Spleen (tissue), 11 donors: ENCODE measurements around the gene ACTG1. TPM values are rescaled to one million over a fixed set of nuclear protein-coding genes. Genes with fewer than 3 reads are reported as not detected.
"Not testable (repeated sequence)": the region's sequence is repeated elsewhere in the genome, so short reads cannot be mapped to it uniquely, and the experiment has no call there.

Experiments used
- DNase-seq: peaks from one replicate; pipeline ENCODE4 v3.0.0-alpha.2; 2020
- H3K27ac ChIP-seq, 8 donors: fragments of 200-600 bp; sonication (generic) in 7 of 8; 1 replicate in 4 of 8; 2 replicates in 4 of 8; pipeline versions ENCODE4 v1.5.0 to v1.8.0; 2016 to 2021; ENCODE audit warnings: inconsistent platforms in 4 of 8, mild to moderate bottlenecking in 4 of 8, moderate library complexity in 1 of 8
- H3K27me3 ChIP-seq, 7 donors: fragments of 200-600 bp; sonication (generic) in 6 of 7; replicated peaks in 1 of 7; 1 replicate in 4 of 7; 2 replicates in 3 of 7; pipeline versions ENCODE4 v1.5.0 to v1.8.0; 2016 to 2021; ENCODE audit warnings: inconsistent platforms in 3 of 7, mild to moderate bottlenecking in 1 of 7
- H3K36me3 ChIP-seq, 6 donors: fragments of 200-600 bp; sonication (generic) in 5 of 6; 1 replicate in 4 of 6; 2 replicates in 2 of 6; pipeline versions ENCODE4 v1.5.0 to v1.8.0; 2016 to 2021; ENCODE audit warnings: inconsistent platforms in 2 of 6
- H3K4me1 ChIP-seq, 6 donors: fragments of 200-600 bp; sonication (generic) in 5 of 6; 1 replicate in 3 of 6; 2 replicates in 3 of 6; pipeline versions ENCODE4 v1.5.0 to v1.8.0; 2016 to 2021; ENCODE audit warnings: inconsistent platforms in 3 of 6
- H3K4me3 ChIP-seq, 8 donors: fragments of 200-600 bp; sonication (generic) in 7 of 8; 1 replicate in 4 of 8; 2 replicates in 4 of 8; pipeline versions ENCODE4 v1.5.0 to v1.8.0; 2016 to 2021; ENCODE audit warnings: inconsistent platforms in 4 of 8, mild to moderate bottlenecking in 4 of 8, moderate library complexity in 2 of 8
- H3K9me3 ChIP-seq, 8 donors: fragments of 200-600 bp; sonication (generic) in 7 of 8; 1 replicate in 4 of 8; 2 replicates in 4 of 8; pipeline versions ENCODE4 v1.5.0 to v1.8.0; 2016 to 2021; ENCODE audit warnings: inconsistent platforms in 4 of 8
- CTCF ChIP-seq, 11 experiments: fragments of 200-600 bp in 7 of 11; fragments of 450-650 bp in 4 of 11; sonication (generic) in 4 of 11; IDR thresholded peaks in 8 of 11; conservative IDR thresholded peaks in 3 of 11; 1 replicate in 7 of 11; 2 replicates in 4 of 11; pipeline versions ENCODE4 v1.4.0 to v1.8.0; 2016 to 2021; ENCODE audit warnings: antibody characterized with exemption in 11 of 11, inconsistent platforms in 4 of 11, mild to moderate bottlenecking in 1 of 11
- POLR2A ChIP-seq, 3 donors: fragments of 450-650 bp; IDR thresholded peaks; one replicate each; pipeline ENCODE4 v1.5.1; 2017; ENCODE audit warnings: antibody characterized with exemption in 3 of 3, mild to moderate bottlenecking in 1 of 3
- POLR2AphosphoS5 ChIP-seq, 3 donors: sonication (generic); formaldehyde crosslinking; IDR thresholded peaks; one replicate each; pipeline ENCODE4 v1.5.1; 2017; ENCODE audit warnings: antibody characterized with exemption in 3 of 3
- WGBS, 5 donors: extraction: QIAGEN DNeasy Blood & Tissue Kit in 3 of 5; methylation state at CpG; one replicate each; pipeline versions ENCODE4 v1.1.5 to v1.1.7; 2013 to 2018; 5-methylcytosine and 5-hydroxymethylcytosine counted together
- intact Hi-C: fragments of 100-400 bp; cut with DNase I; formaldehyde crosslinking; loops from one replicate; pipeline ENCODE4 v1.15.0; 2023; ENCODE audit warnings: low total_unique reads
- polyA plus RNA-seq, 3 donors: library from polyadenylated mRNA; stranded (reverse); fragments of 200-250 nt; gene quantifications; one replicate each; pipeline ENCODE4 v1.2.1, GENCODE V29; 2013
- total RNA-seq, 7 donors: library from RNA; depleted of rRNA in 3 of 7; stranded (reverse); fragments of >200 nt in 3 of 7; fragmentation: NEBNext Ultra II Directional in 4 of 7; extraction: Animal tissue kit (Norgen Biotek cat#: 25700) in 4 of 7; gene quantifications; one replicate each; pipeline versions ENCODE4 v1.1.0 to v1.2.1, GENCODE V29; 2016 to 2021
- donor health status: healthy with polysubstance abuse.
- donor health status: DM: no; HTN: no; CAD: no; lungs with moderate emphysema.
- donor health status: DM: no; HTN: no; CAD: no.
- donor health status: Bipolar disorder and iron deficiency.
- donor health status: healthy.
- donor health status: DM: no; HTN: no; CAD: no.
- donor health status: DM: yes; HTN: yes; CAD: no.

The ACTG1 gene
- total and polyA plus RNA-seq, 10 donors: 1,119 to 6,270 (median 2,106) TPM

- no peak overlapping the region for H3K4me3 ChIP-seq
- H3K9me3 ChIP-seq: no peaks in the 10 kb centered on the region
- H3K4me1 ChIP-seq: peaks cover 9 to 36% (median 22%) of the 10 kb centered on the region in 6 donors
- peaks cover 0 to 51% (median 25%) of the 10 kb centered on the region in 7 donors for H3K27me3 ChIP-seq
- no peak overlapping the region for H3K27ac ChIP-seq
- TF ChIP-seq POLR2AphosphoS5 (IDR thresholded peaks at IDR 0.05) (peak in 1 of 3 donors; percentile 0), CTCF (IDR thresholded peaks at IDR 0.05 in 8 of 11, conservative IDR thresholded peaks at IDR 0.05 in 3 of 11) (no peak)
- DNase-seq: no peak
- H3K36me3 ChIP-seq: peaks cover 0 to 9% (median 6%) of the 10 kb centered on the region in 6 donors
- intact Hi-C loops: no loop called here
- WGBS, 5 donors: 54 to 66% (median 62%) methylated on average over 11 to 21 of the region's 21 CpGs
These were observed 20.9 kb upstream of the ACTG1 start for GRCh38 chr17:81533339-81534141.

- Histone ChIP-seq H3K27ac (no peak overlapping the region), H3K36me3 (peaks cover 0 to under 1% (median 0%) of the 10 kb centered on the region in 6 donors), H3K4me3 (no peak overlapping the region), H3K4me1 (peaks cover 5 to 36% (median 22%) of the 10 kb centered on the region in 6 donors), H3K27me3 (peaks cover 0 to 53% (median 23%) of the 10 kb centered on the region in 7 donors), H3K9me3 (no peaks in the 10 kb centered on the region)
- TF ChIP-seq POLR2AphosphoS5 (IDR thresholded peaks at IDR 0.05) (peak in 1 of 3 donors; percentile 38), POLR2A (IDR thresholded peaks at IDR 0.05) (no peak), CTCF (IDR thresholded peaks at IDR 0.05 in 8 of 11, conservative IDR thresholded peaks at IDR 0.05 in 3 of 11) (no peak)
- intact Hi-C loops: no loop called here
- WGBS, 5 donors: 88 to 92% (median 91%) methylated on average over 10 to 11 of the region's 11 CpGs
- no peak for DNase-seq
These were observed 20.1 kb upstream of the ACTG1 start for GRCh38 chr17:81532490-81533287.

- H3K27ac ChIP-seq, H3K36me3 ChIP-seq, intact Hi-C loops, H3K9me3 ChIP-seq, DNase-seq, H3K4me3 ChIP-seq: not testable (repeated sequence)
- Histone ChIP-seq H3K4me1 (peaks cover 0 to 30% (median 17%) of the 10 kb centered on the region in 6 donors), H3K27me3 (peaks cover 0 to 53% (median 16%) of the 10 kb centered on the region in 7 donors)
- 92 to 99% (median 97%) methylated on average over 3 of the region's 3 CpGs for WGBS, 5 donors
These were observed 19.4 kb upstream of the ACTG1 start for GRCh38 chr17:81531998-81532404.

GRCh38 chr17:81531013-81531412, 18.4 kb upstream of the ACTG1 start:
- WGBS, 5 donors: 76 to 88% (median 79%) methylated on average over 6 of the region's 6 CpGs
- DNase-seq, intact Hi-C loops, H3K36me3 ChIP-seq, H3K9me3 ChIP-seq, H3K4me3 ChIP-seq, H3K27ac ChIP-seq: not testable (repeated sequence)
- peaks cover 0 to 52% (median 7%) of the 10 kb centered on the region in 7 donors for H3K27me3 ChIP-seq
- H3K4me1 ChIP-seq: peaks cover 0 to 20% (median 8%) of the 10 kb centered on the region in 6 donors

- Histone ChIP-seq H3K27ac (no peak overlapping the region), H3K9me3 (no peaks in the 10 kb centered on the region), H3K4me1 (peaks cover 0 to 17% (median 7%) of the 10 kb centered on the region in 6 donors), H3K36me3 (no peaks in the 10 kb centered on the region), H3K27me3 (peaks cover 0 to 55% (median 0%) of the 10 kb centered on the region in 7 donors), H3K4me3 (no peak overlapping the region)
- intact Hi-C loops: no loop called here
- DNase-seq: no peak
- TF ChIP-seq POLR2A (IDR thresholded peaks at IDR 0.05) (no peak), POLR2AphosphoS5 (IDR thresholded peaks at IDR 0.05) (no peak), CTCF (IDR thresholded peaks at IDR 0.05 in 8 of 11, conservative IDR thresholded peaks at IDR 0.05 in 3 of 11) (no peak)
- 80 to 94% (median 87%) methylated on average over 6 of the region's 6 CpGs for WGBS, 5 donors
These were observed 16.8 kb upstream of the ACTG1 start for GRCh38 chr17:81529437-81529803.
